HG03520 (cell line): ENCODE results near the gene SELENOM.
"Not testable (repeated sequence)": the region's sequence is repeated elsewhere in the genome, so short reads cannot be mapped to it uniquely, and the experiment has no call there.

Experiments
- ATAC-seq: cut with Tn5 transposase; IDR thresholded peaks from one replicate; pipeline ENCODE4 v1.9.1; 2021; ENCODE audit warnings: mild to moderate bottlenecking, moderate library complexity; ENCODE audit not compliant: unreplicated experiment

The SELENOM gene

DNA sequence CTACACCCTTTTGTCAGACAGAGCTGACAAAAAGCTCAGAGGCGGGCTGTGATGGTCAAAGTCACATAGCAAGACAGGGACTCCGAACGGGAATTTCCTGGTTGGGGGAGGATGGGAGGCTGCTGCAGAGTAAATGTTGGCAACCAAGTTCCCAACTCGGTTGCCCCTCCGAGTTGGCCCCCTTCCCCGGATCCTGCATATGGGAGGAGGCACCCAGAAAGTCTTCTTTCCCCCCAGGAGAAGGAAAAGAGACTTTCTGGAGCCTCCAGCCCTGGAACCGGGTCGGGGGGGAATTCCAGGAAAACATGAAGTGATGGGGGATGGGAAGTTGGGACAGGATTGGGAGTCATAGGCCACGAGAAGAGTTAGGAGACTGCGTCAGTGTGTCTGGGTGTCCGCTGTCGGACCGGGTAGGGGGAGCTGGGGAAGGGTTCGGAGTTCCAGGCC lies 614 bp downstream of the SELENOM start:
- ATAC-seq: no peak

DNA sequence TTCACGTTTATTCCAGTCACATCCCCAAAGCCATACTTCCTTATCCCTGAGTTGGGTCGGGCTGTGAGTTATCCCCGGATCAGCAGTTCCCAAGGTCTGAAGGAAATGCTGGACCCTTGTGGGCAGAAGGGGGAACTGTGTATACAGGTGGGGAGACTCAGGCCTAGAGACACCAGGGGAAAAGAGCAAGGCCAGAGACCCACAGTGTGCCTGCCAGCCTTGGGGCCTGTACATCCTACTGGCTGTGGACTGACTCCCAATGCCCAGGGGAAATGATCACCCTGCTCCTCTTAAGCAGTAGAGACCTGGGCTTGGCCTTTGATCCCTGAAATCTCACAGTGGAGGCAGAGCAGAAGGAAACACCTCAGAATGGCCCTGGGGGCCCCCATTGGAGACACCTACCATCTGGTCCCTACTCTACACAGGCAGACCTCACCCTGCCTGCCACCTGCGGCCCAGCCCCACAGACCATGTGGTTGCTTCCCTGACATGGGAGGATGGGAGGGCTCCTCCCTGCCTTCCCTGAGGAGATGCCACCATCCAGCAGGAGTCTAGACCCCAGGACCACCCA lies 1.3 kb downstream of the SELENOM start:
- no peak for ATAC-seq

DNA sequence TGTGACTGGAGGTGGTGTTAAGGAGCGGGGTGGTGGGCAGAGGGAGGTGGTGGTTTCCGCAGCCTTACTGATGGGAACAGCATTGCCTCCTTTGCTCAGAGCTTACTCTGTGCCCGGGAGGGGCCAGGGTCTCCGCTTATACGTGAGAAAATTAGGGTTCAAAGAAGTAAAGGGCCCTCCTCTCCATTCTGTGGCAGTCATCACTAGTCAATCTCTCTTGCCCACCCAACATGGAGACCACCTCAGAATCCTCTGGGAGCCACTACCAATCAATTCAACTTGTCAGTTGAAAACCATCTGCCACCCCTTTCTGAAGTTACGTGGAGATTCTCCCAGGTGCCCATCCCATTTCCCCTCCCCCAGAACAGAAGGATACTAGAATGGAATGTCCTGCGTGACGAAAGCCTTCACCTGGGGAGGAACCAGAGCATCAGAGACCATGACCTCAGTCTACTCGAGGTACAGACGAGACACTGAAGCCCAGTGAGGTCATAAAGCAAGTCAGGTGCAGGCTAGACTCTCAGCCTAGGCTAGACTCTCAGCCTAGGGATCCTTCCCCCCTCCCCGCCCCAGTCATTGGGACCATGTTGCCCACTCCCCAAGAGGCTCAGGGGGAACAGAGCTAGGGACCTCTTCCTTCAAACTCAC lies 2.0 kb downstream of the SELENOM start:
- no peak for ATAC-seq

DNA sequence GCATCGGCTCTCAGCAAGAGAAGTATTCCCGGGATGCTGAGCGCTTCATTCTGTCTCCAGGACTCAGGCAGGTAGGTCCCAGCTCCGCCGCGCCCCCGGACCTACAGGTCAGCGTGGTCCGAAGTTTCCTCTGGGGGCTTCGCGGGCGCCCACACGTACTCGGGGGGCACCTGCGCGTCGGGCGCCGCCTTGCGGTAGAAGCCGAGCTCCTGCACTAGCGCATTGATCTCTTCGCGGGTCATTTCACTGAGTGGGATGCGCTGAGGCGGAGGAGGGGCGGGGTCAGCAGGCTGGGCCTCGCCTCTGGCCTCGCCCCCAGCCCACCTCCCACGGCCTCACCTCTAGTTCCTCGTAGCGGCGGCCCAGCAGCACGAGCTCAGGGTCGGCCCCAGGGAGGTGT lies 2.5 kb downstream of the SELENOM start:
- no peak for ATAC-seq

DNA sequence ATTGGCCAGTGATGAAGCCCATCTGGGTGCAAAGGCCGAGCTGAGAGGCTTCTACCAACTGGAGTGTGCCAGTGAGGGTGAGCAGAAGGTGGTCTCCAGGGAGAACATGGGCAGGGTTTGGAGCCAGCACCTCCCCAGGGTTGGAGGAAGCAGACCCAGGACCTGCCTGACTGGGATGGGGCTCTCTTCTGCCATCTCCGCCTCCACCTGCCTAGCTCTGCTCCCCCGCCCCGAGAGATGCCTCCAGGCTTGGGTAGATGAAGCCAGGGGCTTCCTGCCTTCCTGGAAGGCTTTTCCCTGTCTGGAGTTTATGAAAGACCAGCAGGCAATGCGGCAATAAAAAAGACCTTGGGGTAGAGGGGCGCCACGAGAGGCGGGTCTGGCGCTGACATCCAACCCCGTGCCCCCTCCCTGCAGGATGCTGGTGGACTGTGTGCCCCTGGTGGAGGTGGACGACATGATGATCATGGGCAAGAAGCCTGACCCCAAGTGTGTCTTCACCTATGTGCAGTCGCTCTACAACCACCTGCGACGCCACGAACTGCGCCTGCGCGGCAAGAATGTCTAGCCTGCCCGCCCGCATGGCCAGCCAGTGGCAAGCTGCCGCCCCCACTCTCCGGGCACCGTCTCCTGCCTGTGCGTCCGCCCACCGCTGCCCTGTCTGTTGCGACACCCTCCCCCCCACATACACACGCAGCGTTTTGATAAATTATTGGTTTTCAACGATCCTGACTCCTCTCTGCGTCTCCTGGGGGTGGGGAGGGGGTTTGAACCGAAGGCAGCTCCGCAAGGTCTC lies 3.3 kb downstream of the SELENOM start:
- no peak for ATAC-seq

DNA sequence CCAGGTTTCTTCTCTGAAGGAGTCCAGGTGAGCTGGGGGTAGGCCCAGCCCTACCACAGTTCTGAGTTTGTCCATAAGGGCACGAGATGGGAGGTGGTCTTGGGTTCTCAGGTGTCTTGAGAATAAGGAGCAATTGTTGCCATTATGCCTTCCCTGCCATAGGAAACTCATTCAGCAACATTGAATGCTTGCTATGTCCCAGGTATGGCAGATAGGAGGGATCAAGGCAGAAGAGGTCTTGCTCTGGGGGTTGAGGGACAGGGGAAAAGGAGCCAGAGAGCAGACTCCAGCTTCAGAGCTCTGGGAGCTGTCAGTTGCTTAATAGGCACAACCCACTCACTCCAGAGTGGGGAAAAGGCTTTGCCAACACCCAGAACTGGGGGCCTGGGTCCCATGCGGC lies 4.3 kb downstream of the SELENOM start:
- ATAC-seq: no peak

DNA sequence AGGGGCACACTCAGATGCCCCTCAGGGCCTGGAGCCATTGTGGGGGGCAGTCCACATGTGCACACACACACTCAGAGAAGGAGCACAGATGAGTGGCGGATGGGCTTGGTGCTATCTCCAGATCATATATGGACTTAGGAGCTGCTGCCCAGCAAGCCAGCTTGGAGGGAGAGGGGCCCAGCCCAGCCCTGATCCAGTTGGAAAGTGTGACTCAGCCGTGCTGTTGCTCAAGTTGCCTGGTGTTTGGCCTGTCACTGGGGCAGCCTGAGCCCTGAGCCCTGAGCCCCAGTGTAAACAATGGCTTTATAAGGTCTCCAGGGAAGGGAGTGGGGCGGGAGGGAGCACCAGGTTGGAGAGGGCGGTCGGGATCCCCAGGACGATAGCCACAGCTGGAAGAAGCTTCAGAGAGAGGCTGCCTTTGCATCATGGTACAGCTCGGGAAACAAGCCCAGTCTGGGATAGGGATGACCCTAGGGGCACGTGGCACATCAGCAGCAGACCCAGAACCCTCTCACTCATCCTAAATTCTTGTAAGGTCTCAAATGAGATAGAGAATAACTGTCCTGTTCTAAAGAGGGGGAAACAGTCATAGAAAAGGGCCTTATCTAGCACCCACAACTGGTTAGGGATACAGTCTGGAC lies 4.8 kb downstream of the SELENOM start:
- ATAC-seq: no peak

DNA sequence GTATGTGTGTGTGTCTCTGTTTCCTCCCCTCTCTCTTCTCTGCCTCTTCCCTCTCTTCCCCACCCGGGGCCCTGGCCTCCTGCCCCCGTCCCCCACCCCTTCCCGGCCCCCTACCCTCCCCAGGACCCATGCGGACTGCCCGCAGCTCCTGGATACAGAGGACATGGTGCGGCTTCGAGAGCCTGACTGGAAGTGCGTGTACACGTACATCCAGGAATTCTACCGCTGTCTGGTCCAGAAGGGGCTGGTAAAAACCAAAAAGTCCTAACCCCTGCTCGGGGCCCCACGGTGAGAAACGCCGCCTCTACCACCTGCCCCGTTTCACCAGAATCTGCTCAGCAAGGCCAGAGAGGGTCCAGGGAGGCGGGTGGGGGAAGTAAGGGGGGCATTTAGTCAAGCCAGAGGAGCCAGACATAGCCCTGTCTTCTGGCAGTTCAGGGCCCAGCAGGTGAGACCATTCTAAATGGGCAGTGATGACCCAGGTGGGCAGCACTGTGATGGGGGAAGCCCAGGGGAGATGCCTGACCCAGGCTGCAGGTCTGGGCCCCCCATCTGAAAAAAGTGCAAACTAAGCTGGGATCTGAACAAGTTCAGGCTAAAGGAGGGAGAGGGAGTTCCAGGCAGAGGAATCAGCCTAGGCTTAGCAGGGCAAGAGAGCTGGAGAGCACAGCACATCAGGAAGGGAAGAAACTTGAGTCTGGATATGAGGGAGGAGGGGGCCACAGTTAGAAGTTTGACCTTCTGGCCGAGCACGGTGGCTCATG lies 6.4 kb downstream of the SELENOM start:
- ATAC-seq: no peak

DNA sequence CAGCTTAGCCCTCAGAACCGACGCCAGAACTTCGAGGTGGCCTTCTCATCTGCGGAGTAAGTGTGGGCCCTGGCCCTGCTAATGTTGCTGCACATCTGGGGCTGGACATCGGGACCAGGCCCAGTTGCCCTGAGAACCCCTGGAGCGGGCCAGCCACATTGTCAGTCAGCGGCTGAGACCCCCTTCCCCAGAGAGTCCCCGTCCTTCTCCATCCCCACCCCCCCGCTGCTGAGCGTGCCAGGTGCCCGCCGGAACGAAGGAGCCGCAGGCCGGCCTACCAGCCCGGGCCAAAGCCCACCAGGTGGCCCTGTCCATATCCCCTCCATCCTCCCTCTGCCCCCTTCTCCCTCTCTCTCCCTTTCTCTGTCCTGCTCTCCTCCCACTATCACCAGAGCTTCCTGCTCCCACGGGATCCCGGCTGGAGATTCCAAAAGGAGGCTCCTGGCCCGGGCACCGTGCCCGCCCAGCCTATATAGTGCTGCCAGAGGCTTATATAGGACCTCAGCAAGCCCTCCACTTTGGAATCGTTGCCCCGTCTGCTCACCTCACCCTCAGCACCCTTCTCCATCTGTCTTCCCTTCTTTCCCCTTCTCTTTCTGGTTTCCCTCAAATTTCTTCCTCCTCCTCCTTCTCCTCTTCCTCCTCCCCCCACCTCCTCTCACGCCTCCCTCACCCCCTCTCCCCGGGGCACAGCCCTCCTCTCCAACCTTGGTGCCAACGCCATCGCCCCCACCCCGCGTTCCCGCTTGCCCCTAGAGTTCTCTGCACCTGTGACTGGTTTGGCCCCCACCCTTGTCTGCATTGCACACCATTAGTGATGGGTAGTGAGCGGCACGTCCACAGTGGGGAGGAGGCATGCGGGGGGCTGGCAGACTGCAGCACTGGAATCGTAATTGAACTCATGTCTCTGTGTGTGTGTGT lies 7.3 kb downstream of the SELENOM start:
- no peak for ATAC-seq

DNA sequence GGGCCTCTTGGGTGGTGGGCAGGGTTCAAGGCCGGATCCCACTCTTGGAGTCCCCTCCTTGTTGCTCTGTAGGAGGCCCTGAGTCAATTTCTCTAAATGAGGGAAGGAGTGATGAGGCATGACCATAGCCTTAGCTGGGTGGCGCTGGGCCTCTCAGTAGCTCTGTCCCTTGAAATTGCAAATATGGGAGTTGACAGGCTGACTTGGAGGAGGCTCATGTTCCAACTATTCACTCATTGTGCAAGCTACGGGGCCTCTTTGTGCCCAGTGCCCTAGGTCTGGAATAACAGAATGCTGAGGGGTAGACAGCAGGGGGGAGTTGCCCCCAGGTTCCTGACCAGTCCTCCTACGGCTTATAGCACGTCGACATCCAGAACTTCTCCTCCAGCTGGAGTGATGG lies 8.0 kb downstream of the SELENOM start:
- ATAC-seq: no peak

DNA sequence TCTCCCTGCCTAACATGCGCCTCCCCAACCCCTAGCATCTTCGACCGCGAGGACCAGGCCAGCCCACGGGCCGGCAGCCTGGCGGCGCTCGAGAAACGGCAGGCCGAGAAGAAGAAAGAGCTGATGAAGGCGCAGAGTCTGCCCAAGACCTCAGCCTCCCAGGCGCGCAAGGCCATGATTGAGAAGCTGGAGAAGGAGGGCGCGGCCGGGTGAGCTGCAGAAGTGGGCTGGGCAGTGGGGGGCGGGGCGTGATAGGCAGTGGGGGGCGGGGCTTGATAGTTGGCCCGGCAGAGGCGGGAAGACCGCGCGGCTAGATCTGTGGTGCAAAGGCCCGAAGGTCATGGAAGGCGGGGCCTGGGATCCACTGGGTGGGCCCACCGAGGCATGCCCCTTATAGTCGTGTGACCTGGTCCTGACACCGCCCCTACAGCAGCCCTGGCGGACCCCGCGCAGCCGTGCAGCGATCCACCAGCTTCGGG lies 8.7 kb downstream of the SELENOM start:
- no peak for ATAC-seq

DNA sequence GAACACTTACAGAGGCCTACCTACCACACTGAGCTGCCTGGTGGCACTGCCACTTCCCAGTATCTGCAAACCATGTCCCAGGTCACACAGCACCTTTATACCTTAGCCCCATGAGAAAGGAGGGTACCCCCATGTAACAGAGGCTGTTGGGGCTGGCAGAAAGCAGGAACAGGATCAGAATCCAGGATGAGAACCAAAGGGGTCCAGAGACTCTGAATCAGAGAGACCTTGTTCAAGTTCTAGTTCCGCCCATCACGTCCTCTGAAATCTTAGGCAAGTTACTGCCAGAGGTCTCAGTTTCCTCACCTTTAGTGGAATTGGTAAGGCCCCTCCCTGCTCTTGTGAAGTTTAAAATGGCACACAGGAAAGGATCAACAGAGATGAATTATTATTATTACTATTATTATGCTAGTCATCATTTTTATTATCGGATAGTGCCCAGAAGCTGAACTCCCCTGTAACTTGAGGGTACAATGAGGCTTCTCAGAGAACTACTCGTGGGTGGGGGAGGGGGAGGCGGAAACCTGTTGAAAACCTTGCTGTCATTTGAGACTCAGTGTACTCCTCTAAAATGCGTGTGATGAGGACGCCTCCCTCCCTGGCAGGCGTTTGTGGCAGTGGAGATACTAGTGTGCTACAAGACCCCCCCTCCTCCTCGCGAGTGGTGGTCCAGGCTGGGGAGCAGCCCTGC lies 9.3 kb downstream of the SELENOM start:
- ATAC-seq: no peak

DNA sequence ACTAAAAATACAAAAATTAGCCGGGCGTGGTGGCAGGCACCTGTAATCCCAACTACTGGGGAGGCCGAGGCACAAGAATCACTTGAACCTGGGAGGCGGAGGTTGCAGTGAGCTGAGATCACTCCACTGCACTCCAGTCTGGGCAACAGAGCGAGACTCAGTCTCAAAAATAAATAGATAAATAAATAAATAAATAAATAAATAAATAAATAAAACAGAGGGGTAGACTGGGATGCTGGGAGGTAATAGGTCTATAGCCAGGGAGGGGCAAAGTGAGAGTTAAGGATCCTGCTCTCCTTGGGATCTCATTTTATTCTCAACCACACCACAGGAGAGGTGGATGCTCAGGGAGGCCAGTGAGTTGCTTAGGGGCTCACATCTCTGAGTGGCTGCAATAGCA lies 9.8 kb downstream of the SELENOM start:
- ATAC-seq: not testable (repeated sequence)

DNA sequence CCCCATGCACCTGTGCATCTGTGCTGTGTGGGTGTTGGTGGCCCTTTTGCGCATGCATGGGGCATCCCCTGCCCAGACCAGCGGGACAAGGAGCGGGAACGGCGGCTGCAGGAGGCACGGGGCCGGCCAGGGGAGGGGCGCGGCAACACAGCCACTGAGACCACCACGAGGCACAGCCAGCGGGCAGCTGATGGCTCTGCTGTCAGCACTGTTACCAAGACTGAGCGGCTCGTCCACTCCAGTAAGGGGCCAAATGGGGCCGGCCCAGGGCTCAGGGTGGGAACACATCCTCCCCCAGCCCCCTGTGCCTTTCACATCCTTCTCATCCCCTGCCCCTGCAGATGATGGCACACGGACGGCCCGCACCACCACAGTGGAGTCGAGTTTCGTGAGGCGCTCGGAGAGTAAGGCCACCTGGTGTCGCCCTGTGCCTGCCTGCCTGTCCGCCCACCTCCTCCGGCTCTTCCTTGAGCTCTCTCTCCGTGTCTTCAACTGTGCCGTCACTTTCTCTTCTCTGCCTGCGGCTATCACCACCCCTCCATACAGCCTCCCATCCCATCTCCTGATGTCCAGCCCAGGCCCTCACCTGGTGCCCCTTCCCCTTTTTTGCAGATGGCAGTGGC lies 10.6 kb downstream of the SELENOM start:
- no peak for ATAC-seq

DNA sequence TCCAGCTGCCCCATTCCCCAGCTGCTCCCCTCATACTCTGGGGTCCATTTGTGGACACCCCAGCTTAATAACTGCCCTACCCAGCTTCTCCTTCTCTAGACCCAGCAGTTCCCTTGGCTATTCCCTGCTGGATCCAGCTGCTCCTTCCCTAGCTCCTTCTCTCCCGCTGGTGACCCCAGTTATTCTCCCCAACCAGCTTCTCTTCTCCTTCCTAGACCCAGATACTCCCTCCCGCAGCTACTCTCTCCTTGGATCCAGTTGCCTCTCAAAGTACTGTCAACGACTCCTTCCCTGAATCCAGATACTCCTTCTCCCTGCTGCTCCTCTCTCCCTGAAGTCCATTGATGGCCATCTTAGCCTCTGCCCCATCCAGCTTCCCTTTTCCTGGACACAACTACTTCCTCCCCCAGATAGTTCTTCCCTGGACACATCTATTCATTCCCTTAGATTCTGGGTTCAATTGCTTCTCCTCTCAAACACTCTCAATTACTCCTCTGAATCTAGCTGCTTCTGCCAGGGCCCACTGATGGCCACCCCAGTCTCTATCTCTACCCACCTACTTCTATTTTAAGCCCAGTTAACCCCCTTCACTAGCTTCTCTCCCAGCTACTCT lies 11.6 kb downstream of the SELENOM start:
- no peak for ATAC-seq

DNA sequence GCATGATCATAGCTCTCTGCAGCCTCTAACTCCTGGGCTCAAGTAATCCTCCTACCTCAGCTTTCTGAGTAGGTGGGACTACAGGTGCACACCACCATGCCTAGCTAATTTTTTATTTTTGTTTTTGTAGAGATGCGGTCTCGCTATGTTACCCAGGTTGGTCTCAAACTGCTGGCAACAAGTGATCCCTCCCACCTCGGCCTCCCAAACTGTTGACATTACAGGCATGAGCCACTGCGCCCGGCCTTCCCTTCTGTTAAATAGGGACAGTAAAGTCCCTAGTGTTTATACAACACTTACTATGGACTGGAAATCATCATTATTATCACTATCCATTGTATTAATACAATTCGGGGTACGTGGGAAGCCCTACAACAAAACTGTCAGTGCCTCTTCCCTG lies 12.6 kb downstream of the SELENOM start:
- no peak for ATAC-seq

DNA sequence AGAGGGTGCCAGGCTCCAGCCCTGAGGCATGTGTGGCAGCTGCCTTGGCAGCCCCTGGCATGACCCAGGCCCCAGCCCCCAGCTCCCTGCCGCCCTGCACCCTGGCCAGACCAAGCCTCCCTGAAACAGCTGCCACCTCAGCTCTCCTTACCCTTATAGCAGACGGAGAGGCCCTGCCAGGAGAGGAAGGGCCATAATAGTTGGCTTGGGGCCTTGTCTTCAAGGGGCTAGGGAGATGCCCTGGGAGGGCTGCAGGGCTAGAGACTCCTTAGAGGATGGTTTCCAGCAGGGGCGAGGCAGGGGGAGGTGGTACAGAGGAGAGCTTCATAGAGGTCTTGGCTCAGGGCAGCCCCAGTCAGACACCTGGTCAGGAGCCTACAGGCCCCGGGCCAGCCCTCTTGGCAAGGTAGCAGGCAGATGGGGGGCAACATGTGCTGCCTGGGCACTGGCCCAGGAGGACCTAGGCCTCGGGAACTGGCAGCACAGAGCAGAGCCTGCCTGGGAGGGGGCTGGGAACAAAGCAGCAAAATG lies 13.3 kb downstream of the SELENOM start:
- ATAC-seq: no peak
